SHP77 treated with DMSO at 0.1 percent for 48 hours (cell line): Measurements from ENCODE around the gene AJM1.
"Not testable (repeated sequence)": the region's sequence is repeated elsewhere in the genome, so short reads cannot be mapped to it uniquely, and the experiment has no call there.

ENCODE experiments used
- DNase-seq: peaks from one replicate; lab custom pipeline; 2025; lab: John Stamatoyannopoulos, UW

Gene AJM1

DNA sequence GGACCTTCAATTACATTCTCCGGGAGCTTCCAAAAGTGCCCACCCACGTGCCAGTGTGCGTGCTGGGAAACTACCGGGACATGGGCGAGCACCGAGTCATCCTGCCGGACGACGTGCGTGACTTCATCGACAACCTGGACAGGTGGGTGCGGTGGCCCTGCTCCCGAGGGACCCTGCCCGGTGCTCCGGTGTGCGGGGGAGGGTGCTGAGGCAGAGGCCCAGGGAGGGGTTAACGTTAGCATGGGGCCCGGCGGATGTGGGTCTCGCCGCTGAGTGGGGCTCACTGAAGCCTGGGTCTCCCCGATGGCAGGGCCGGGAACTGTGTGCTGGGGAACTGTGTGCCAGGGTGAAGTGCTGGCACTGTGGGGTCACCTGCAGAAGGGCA lies 10.6 kb upstream of the AJM1 start:
- no peak for DNase-seq

- DNase-seq = no peak
Measured at GRCh38 chr9:136832581-136832980, 9.7 kb upstream of the AJM1 start.

DNA sequence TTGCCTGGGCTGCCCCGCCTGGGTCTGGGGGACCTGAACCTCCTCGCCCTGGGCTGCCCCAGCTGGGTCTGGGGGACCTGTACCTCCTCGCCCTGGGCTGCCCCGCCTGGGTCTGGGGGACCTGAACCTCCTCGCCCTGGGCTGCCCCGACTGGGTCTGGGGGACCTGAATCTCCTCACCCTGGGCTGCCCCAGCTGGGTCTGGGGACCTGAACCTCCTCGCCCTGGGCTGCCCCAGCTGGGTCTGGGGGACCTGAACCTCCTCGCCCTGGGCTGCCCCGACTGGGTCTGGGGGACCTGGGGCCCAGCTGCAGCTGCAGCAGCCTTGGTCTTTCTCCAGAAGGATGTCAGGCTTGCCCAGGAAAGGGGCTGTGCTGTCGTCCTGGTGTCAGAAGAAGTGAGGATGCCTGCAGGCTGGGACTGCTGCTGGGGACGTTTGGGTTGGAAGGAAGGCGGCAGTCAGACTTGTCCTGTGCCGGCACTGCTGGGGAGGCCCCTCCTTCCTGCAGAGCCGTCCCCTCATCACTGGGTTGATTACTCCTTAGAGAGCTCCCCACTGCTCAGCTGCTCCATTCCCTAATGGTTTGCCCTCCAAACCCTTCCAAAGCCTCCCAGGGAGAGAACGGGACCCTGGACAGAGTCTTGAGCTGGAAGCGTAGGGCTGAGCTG lies 8.8 kb upstream of the AJM1 start:
- not testable (repeated sequence) for DNase-seq

DNA sequence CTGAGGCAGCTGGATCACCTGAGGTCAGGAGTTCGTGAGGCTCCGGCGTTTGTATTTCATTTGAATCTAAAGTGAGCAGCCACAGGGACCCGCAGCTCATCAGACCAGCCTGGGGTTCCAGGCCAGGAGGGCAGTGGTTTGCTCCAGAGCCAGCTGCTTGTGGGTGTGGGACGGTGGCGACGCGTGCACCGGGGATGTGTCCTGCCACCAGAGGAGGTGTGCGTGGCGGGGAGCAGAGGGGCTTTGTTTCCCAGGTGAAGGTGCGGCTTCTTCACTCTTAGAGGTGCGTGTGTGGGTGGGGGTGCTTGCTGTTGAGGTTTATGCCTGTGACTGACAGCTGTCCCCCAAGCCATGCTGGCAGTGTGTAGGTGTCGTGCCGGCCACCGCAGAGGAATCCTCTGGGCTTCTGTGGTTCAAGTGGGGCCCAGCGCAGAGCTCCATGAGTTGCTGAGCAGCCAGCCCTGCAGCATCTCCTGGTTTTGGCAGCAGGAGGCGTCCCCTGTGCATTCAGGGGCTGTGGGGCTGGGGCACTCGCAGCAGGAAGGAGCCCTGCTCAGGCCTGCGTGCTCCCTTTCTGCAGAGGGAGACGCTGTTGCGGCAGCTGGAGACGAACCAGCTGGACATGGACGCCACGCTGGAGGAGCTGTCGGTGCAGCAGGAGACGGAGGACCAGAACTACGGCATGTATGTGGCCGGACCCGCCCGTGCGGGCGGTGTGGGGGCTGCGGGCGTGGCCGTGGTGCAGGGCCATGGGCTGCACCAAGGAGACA lies 6.9 kb upstream of the AJM1 start:
- no peak for DNase-seq

DNA sequence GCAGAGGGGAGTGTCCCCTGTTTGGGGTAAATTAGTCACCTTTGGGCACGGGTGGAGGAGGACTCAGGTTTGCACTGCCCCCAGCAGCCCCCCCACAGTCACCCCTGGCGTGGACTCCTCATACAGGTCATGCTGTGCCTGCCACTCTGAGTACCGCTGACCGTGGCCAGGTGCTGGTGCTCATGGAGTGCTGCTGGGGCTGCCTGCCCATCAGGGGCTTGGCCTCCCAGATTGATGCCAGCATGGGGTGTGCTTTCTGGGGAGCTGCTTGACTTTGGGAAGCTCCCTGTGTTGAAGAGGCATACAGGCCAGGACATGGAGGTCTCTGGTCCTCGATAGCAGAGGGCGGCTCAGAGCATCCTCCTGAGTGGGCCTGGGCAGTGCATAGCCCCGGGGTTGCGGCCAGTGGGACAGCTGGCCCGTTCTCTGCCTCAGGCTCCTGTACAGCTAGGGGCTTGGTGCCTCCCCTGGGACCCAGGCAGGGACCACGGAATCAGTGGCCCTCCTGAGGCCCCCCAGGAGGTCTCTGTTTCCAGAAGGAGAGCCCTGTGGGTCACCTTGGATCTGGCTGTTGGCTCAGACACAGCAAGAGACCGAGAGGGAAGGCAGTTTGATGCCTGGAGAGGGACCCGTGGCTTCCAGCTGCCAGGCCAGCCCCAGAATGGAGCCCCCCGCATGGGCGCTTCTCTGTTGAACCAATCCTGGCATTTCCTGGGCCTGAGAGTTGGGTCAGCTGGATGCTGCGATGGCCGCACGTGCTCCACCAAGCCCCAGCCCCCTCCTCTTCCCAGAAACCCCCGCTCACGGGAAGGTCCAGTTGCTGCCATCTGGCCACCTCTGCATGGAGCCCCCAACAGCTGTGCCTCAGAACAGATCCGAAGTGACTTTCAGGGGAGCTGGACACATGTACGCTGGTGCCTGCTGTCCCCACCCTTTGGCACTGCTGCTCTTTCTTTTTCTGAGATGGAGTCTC lies 6.1 kb upstream of the AJM1 start:
- no peak for DNase-seq

- DNase-seq = no peak
Measured at GRCh38 chr9:136837146-136837855, 5.0 kb upstream of the AJM1 start.

GRCh38 chr9:136837856-136838277 lies 4.4 kb upstream of the AJM1 start:
- DNase-seq = not testable (repeated sequence)

DNA sequence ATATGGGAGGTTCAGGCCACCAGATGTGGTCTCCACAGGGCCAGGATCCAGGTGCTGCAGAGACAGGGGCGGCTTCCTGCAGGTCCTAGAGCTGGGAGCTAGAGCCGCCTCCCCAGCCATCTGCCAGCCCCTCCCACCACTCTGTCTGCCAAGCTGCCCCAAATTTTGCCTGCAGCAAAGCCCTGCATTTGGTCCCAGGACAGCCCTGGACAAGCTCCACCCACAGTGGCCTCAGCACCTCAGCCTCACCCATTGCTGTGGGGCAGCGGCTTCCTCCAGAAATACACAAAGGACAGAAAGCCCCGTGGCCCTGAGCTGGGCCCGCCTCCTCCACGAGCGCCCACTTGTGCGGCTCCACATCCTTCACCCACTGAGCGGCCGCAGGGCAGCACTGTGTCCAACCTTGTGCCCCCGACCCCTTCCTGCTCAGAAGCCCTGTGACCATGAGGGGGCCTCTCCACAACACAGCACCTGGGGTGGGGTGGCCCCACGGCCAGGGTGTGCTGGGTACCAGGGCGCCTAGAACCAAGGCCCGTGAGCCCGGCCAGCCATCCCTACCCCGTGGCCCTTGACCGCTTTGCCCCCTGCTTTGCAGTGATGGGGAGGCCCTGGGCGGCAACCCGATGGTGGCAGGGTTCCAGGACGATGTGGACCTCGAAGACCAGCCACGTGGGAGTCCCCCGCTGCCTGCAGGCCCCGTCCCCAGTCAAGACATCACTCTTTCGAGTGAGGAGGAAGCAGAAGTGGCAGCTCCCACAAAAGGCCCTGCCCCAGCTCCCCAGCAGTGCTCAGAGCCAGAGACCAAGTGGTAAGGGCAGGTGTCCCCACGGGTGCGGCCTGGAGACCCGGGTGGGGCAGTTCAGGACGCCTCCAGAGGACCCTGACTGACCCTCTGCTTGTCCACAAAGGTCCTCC lies 3.7 kb upstream of the AJM1 start:
- DNase-seq = no peak

GRCh38 chr9:136839229-136840139 lies 2.8 kb upstream of the AJM1 start:
- no peak for DNase-seq

GRCh38 chr9:136840140-136840876 lies 2.0 kb upstream of the AJM1 start:
- DNase-seq = peak; percentile 3

- DNase-seq = peak; percentile 74
Measured at GRCh38 chr9:136840877-136841645, 1.2 kb upstream of the AJM1 start.

DNA sequence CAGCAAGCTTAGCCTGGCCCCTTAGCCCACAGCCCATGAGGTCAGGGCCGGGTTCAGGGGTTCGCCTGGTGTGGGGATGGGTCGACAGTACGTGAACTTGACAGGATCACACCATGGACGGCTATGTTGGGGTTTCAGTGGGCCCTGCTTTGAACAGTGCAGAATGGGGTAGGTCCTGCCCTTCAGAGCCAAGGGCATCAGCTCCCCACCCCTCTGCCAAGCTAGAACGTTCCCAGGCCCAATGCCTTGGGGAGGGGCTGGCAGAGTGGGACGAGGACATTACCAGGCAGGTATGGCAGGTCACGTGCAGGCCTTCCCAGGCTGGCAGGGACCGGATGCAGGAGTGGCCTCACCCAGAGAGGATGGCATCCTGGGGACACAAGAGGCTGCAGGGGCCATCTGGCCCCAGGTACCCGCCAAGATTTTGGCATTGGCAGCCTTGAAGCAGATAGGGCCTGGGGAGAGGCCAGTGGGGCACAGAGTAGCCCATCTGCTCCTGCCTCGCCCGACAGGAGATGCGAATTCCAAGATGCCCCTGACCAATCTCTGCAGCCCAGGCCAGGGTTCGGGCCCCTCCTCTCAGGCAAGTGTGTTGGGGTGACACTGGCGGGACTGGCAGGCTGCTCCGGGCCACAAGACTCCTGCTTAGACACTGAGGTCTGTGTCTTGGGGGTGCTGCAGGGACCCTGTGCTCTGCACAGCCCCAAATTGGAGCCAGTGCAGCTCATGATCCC lies 465 bp upstream of the AJM1 start:
- not testable (repeated sequence) for DNase-seq

DNA sequence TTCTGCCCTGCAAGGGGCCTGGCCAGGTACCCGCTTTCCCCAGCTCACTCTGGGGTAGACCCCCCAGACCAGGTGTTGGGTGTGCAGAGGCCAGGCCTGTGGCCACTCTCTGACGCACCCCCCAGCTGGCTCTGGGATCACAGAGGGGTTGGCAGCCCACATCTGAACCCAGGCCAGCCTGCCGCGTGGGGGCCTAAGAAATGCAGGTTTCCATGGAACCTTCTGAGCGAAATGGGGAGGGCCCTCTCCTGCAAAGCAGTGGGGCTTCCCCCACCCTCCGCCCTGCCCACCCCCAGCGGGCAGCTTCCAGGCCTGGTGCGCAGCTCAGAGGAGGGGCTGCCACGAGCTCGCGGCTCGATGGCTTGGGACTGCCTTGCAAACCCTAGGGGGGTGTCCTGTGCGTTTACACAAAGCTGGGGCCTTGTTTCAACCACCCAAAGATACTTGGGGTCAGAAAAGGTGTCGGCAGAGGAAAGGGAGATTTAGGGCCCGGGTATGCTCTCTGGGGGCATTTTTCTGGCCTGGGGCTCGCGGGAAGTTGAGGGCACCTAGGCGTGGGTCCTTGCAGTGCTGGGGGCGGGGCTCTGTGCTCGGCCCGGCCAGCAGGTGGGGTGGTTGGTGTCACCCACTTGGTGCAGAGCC lies 1.0 kb downstream of the AJM1 start:
- DNase-seq = not testable (repeated sequence)

DNA sequence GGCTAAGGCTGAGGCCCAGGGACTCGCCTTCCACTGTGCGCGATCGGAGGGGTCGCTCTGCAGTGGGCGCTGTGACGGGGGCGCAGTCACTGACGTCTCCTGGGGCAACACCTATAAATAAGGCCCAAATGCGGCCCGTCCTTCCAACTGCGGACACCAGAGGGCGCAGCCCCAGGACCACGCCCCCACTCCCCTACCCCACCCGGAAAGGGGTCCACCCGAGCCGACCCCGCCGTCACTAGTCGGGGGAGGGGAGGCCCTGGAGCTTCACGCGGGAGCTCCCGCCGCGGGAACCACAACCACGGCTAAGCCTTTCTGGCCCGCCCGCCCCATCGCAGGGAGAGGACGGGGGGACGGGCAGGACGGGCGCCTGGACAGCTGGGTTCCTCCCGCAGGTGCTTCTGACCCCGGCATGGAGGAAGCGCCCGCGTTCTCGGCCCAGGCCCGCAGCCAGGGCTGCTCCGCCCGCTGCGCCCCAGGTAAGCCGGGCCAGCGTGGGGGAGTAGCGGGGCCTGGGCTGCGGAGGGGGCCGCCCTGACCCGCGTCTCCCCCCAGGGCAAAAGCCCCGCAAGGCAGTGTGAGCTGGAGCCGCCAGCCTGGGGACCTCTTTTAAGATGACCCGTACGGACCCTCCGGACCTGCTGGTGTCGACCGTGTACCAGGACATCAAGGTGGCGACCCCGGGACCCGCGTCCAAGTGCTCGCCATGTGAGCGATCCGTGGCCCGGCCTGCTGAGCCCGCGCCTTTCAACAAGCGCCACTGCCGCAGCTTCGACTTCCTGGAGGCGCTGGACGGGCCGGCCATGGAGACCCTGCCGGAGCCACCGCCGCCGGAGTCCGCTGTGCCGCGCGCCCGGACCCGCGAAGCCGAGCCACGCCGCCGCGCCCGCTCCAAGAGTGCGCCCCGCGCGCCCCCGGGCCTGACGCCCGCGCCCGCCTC lies 1.8 kb downstream of the AJM1 start:
- not testable (repeated sequence) for DNase-seq

DNA sequence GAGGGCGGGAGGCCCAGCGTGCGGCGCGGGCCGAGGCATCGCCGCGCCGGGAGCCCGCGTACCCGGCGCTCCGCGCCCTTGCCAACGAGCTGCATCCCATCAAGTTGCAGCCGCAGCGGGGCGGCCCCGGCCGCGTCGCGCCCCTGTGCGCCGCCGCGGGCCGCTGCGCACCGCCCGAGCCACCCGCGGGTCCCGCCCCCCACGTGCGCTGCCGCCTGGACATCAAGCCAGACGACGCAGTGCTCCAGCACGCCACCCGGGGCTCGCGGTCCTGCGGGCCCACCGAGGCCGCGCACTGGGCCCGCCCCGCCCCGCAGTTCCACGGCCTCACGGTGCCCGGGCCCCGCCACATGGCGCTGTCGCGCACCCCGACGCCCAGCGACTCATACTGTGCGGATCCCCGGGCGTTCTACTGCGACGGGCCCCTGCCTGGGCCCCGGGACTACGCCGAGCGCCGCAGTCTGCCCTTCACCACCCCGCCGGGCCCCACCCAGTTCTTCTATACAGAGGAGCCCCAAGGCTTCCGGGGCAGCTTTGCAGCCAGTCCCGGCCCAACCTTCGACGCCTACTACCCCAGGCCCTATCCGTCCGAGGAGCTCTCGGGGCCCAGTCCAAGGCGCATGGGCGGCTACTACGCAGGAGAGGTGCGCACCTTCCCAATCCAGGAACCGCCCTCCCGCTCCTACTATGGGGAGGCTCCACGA lies 2.6 kb downstream of the AJM1 start:
- DNase-seq = no peak
